Tibial artery (tissue), 4 donors: ENCODE results near the gene HLF.

ENCODE experiments used
- DNase-seq, 2 donors: peaks; one replicate each; pipeline ENCODE4 v3.0.0-alpha.2; 2019
- H3K27ac ChIP-seq, 2 donors: fragments of 200-600 bp; sonication (generic) in 1 of 2; 1 replicate in 1 of 2; 2 replicates in 1 of 2; pipeline ENCODE4 v1.5.1; 2018 to 2019; ENCODE audit warnings: mild to moderate bottlenecking in 1 of 2
- H3K27me3 ChIP-seq, 2 donors: fragments of 200-600 bp; sonication (generic) in 1 of 2; one replicate each; pipeline versions ENCODE4 v1.5.1 to v1.6.0; 2016 to 2019
- H3K36me3 ChIP-seq, 3 donors: fragments of 200-600 bp; sonication (generic) in 2 of 3; one replicate each; pipeline ENCODE4 v1.5.1; 2016 to 2019; ENCODE audit warnings: mild to moderate bottlenecking in 2 of 3
- H3K4me1 ChIP-seq, 4 donors: fragments of 200-600 bp; sonication (generic) in 2 of 4; 1 replicate in 3 of 4; 2 replicates in 1 of 4; pipeline ENCODE4 v1.5.1; 2016 to 2019
- H3K4me3 ChIP-seq, 2 donors: fragments of 200-600 bp; sonication (generic) in 1 of 2; 1 replicate in 1 of 2; 2 replicates in 1 of 2; pipeline ENCODE4 v1.5.1; 2018 to 2019; ENCODE audit warnings: mild to moderate bottlenecking in 2 of 2
- H3K9me3 ChIP-seq, 3 donors: fragments of 200-600 bp; sonication (generic) in 1 of 3; one replicate each; pipeline ENCODE4 v1.5.1; 2016 to 2019
- intact Hi-C: fragments of 100-400 bp; cut with DNase I; formaldehyde crosslinking; loops from one replicate; pipeline ENCODE4 v1.15.0; 2023; ENCODE audit warnings: low total_unique reads
- TF ChIP-seq, protein P1 (sequence below), 2 experiments: fragments of 200-600 bp in 1 of 2; fragments of 450-650 bp in 1 of 2; IDR thresholded peaks; one replicate each; pipeline ENCODE4 v1.5.1; 2017 to 2019; ENCODE audit warnings: antibody characterized with exemption in 2 of 2, mild to moderate bottlenecking in 1 of 2, moderate library complexity in 1 of 2

Gene HLF

DNA sequence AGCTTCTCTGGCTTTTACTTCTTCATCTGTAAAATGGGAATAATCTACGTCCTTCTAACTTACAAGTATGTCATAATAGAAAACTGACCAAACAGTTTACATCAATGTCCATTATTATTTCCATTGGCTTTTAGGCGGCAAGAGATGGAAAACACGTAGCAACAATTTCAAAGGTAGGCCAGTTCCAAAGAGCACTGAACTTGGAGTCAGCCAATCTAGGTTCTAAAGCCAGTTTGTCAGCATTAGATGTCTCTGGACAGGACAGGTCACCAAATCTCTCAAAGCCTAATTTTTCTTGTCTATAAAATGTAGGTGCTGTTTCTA is 17.6 kb downstream of the HLF start:
- Histone ChIP-seq H3K36me3 (no peaks in the 10 kb centered on the region), H3K9me3 (no peaks in the 10 kb centered on the region), H3K27ac (peak overlapping the region; percentile 83 to 88), H3K4me1 (peaks cover 15 to 90% (median 73%) of the 10 kb centered on the region in 4 donors), H3K27me3 (no peaks in the 10 kb centered on the region), H3K4me3 (no peak overlapping the region)
- TF ChIP-seq, protein P1, sequence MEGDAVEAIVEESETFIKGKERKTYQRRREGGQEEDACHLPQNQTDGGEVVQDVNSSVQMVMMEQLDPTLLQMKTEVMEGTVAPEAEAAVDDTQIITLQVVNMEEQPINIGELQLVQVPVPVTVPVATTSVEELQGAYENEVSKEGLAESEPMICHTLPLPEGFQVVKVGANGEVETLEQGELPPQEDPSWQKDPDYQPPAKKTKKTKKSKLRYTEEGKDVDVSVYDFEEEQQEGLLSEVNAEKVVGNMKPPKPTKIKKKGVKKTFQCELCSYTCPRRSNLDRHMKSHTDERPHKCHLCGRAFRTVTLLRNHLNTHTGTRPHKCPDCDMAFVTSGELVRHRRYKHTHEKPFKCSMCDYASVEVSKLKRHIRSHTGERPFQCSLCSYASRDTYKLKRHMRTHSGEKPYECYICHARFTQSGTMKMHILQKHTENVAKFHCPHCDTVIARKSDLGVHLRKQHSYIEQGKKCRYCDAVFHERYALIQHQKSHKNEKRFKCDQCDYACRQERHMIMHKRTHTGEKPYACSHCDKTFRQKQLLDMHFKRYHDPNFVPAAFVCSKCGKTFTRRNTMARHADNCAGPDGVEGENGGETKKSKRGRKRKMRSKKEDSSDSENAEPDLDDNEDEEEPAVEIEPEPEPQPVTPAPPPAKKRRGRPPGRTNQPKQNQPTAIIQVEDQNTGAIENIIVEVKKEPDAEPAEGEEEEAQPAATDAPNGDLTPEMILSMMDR (IDR thresholded peaks at IDR 0.05) = no peak
- intact Hi-C loops = no loop called here
- DNase-seq = no peak

DNA sequence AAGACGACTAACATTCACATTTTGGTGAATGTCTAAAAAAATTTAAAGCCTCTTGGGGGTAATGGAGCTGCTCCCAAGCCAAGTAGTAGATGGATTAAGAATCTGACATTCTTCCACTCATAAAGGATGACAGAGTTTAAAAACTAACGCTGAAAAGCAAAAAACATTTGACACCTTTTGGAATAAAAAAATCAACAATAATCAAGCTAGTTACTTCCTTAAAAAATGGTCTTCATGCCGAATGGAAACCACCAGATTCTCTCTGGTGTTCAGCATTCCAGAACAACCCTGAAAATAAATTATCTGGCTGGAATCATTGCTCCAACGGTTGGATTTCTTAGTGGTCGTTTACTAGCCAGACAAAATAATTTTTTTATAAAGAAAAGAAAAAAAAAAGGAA is 18.0 kb downstream of the HLF start:
- Histone ChIP-seq H3K4me3 (no peak overlapping the region), H3K36me3 (no peaks in the 10 kb centered on the region), H3K9me3 (no peaks in the 10 kb centered on the region), H3K27ac (peak overlapping the region; percentile 83 to 88), H3K27me3 (no peaks in the 10 kb centered on the region), H3K4me1 (peaks cover 15 to 89% (median 70%) of the 10 kb centered on the region in 4 donors)
- intact Hi-C loops = no loop called here
- DNase-seq = no peak
- TF ChIP-seq, protein P1 (IDR thresholded peaks at IDR 0.05) = no peak

DNA sequence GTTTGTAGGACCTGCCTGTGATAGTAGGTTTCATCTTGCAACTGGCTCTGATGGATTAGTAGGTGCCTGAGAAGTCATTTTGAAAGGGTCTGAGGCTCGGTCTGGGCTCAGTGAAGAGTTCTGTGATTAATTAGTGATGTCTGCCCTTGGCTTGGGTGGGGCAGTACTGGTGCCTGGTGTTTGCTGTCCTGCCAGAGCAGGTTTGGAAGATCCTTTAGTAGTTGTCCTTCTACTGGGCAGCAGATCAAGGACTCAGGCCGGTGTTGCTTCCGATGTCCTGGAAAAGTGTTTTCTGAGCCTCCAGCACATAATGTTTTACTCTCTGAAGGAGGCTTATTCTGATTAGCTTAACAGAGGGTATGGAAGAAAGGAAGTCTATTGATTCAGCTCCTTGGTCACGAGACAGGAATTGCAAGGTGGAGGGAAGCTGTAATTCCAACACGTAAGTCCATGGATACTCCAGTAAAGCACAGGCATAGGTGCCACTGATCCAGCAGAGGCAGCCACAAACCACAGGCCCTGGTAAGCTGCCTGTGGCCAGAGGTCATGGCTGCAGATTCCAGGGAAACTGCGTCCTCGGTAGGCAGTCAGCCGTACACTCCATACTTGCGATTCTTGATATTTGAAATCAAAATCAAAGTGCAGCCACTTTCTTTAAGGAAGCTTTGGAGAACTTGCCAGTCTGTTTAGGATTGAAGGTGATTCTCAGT is 18.7 kb downstream of the HLF start:
- Histone ChIP-seq H3K36me3 (no peaks in the 10 kb centered on the region), H3K4me3 (no peak overlapping the region), H3K9me3 (no peaks in the 10 kb centered on the region), H3K4me1 (peaks cover 15 to 87% (median 64%) of the 10 kb centered on the region in 4 donors), H3K27ac (peak overlapping the region; percentile 83 to 88), H3K27me3 (no peaks in the 10 kb centered on the region)
- no peak for DNase-seq
- intact Hi-C loops = no loop called here
- TF ChIP-seq, protein P1 (IDR thresholded peaks at IDR 0.05) = no peak

DNA sequence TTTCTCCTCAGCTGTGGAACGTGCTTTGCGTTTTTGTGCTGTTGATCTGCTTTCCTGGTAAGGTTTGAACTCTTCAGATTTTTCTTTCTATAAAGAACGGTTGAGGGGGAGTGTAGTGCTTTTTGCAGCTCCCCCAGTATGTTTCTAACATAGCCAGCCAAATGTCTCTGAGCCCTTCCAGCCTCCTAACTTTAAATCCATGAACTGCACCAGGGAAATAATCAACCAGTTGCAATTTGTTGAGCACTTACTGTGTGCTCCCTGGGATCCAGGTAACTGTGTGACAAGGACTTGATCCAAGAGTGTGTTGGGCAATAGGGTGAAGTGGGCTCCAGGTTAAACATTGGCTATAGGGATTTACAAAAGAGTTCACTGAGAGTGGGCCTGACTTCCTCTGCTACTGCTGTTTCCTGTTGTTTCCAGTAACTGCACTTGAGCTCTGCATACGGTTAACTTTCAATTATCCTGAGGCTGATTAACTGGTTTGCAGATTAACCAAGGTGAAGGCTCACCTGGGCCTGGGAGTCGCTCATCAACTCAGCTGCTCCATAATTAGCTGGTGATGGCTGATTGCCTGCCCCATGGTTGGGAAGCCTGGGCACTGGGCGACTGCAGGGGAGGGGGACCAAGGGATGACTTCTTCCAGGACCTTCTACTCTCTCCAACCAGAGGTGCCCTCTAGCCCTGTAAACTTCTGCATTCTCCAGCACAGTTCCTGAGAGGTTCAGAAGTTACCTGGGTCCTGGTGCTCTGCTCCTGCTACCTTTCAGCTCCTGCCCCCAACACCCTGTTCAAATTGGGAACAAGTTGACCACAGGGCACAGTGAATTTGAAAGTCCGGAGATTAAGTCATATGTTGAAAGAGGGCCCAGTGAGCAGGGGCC is 19.5 kb downstream of the HLF start:
- Histone ChIP-seq H3K9me3 (no peaks in the 10 kb centered on the region), H3K27ac (peak overlapping the region; percentile 83 to 88), H3K4me3 (no peak overlapping the region), H3K4me1 (peaks cover 15 to 91% (median 61%) of the 10 kb centered on the region in 4 donors), H3K27me3 (no peaks in the 10 kb centered on the region), H3K36me3 (no peaks in the 10 kb centered on the region)
- intact Hi-C loops = no loop called here
- no peak for DNase-seq
- TF ChIP-seq, protein P1 (IDR thresholded peaks at IDR 0.05) = no peak

DNA sequence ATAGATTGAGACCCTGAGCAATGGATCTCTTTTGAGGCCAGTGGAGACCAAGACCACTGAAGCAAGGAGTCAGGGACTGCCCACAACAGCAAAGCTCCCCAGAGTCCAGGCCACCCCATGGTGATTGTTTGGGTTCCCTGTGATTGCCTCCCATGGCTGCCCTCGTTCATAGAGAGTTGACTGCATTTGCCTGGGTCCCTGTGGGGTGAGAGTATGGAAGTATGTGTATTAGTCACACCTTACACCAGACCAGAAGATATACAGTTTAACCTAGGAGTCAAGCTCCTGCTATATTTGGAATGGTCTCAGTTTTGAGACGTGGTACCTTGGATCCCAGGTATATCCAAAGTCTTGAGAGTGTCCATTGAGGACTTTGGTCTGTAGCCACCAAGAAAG is 20.2 kb downstream of the HLF start:
- no peak for DNase-seq
- Histone ChIP-seq H3K27ac (peak overlapping the region; percentile 83 to 88), H3K9me3 (no peaks in the 10 kb centered on the region), H3K4me3 (peak overlapping the region in 1 of 2 donors; percentile 26), H3K36me3 (no peaks in the 10 kb centered on the region), H3K27me3 (no peaks in the 10 kb centered on the region), H3K4me1 (peaks cover 15 to 90% (median 60%) of the 10 kb centered on the region in 4 donors)
- intact Hi-C loops = no loop called here
- TF ChIP-seq, protein P1 (IDR thresholded peaks at IDR 0.05) = no peak
